ENCODE results near the gene FSTL4. TPM values are rescaled to one million over a fixed set of nuclear protein-coding genes. Genes with fewer than 3 reads are reported as not detected.

The FSTL4 gene
- total RNA-seq, 2 donors from 2014 or later = 0.32 to 0.89 TPM

- no peak for DNase-seq
- TF ChIP-seq CTCF (IDR thresholded peaks at IDR 0.05) = no peak
- Histone ChIP-seq H3K9me3 (no peaks in the 10 kb centered on the region), H3K36me3 (no peaks in the 10 kb centered on the region), H3K27ac (no peak overlapping the region), H3K9ac (ENCODE audit: low read depth in 2 of 2, low read length in 2 of 2) (no peak overlapping the region), H3K4me1 (no peaks in the 10 kb centered on the region), H3K4me3 (no peak overlapping the region), H3K27me3 (no peaks in the 10 kb centered on the region)
- intact Hi-C loops (cut with DNase I) = no loop called here
These were observed 209.6 kb downstream of the FSTL4 start for GRCh38 chr5:133402775-133403174.

DNA sequence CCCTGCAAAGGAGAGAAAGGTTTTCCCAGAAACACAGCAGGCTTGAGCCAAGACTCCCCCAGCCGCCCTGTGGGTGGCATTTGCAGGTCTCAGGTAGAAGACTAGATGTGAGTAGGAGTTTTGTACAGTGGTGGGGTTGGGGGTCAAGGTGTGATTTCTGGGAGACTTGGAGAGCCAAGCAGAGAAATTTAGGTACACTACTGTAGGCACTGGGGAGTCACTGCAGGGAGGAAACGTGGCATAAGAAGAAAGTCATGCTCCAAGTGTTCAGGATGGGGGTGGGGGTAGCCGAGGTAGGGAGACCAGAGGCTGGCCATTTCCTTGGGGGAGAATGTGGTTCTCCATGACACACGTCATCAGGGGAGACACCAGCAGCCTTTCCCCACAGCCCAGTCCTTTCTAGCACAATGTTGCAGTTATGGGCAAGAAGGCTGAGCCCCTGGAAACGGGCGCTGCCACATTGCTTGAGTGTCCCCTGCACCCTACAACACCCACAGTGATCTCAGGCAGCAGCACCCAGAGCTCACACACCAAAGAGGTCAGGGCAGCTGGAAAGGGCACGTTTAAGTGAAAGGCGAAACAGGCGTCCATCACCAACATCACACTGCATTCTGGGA lies 210.5 kb downstream of the FSTL4 start:
- no peak for TF ChIP-seq CTCF (IDR thresholded peaks at IDR 0.05)
- Histone ChIP-seq H3K9me3 (no peaks in the 10 kb centered on the region), H3K4me1 (no peaks in the 10 kb centered on the region), H3K4me3 (no peak overlapping the region), H3K9ac (ENCODE audit: low read depth in 2 of 2, low read length in 2 of 2) (no peak overlapping the region), H3K27me3 (no peaks in the 10 kb centered on the region), H3K36me3 (no peaks in the 10 kb centered on the region), H3K27ac (no peak overlapping the region)
- no peak for DNase-seq
- intact Hi-C loops (cut with DNase I) = no loop called here

DNA sequence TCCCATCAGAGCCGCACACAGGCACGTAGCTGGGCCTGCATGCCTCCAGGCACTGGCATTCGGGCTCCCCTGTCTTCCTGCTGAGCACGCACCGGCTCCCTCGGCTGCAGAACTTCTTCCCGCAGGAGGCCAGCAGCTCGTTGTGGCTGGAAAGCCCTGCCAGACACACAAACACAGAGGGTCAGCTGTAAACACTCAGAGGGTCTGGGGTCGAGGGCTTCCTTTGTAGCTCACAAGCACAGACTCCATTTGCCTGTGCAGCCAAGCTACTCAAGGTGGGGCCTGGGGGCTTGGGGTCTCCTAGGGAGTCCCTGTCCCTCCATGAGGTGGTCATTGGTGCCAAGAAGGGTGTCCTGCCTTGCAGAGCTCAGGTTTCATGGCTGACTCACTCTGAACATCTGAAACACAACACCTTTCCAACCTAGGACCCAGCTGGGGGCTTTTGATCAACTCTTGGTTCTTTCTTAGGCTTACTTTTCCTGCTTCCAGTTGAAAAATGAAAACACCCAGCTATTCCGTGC lies 211.4 kb downstream of the FSTL4 start:
- Histone ChIP-seq H3K9ac (ENCODE audit: low read depth in 2 of 2, low read length in 2 of 2) (no peak overlapping the region), H3K4me3 (no peak overlapping the region), H3K27me3 (no peaks in the 10 kb centered on the region), H3K27ac (no peak overlapping the region), H3K4me1 (no peaks in the 10 kb centered on the region), H3K36me3 (no peaks in the 10 kb centered on the region), H3K9me3 (no peaks in the 10 kb centered on the region)
- TF ChIP-seq CTCF (IDR thresholded peaks at IDR 0.05) = no peak
- DNase-seq = no peak
- intact Hi-C loops (cut with DNase I) = no loop called here

DNA sequence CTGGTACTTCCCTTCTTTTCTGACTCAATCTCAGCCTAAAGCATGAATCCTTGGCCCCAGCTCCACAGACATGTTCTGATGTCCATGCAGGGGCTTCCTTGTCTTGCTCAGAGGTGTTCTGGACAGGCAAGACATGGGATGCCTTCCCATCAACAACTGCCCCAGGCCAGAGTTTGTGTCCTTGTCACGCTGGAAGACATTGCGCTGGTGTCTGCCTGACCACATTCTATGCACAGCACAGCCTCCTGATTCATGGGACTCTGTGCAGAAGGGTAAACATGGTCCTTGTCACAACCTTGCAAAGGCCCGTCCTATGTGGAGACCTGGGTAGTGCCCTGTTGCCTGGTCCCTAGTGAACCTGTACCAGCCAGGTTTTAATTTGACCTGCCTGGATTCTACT lies 212.2 kb downstream of the FSTL4 start:
- intact Hi-C loops (cut with DNase I) = no loop called here
- no peaks in the 10 kb centered on the region for H3K9me3 ChIP-seq
- no peak overlapping the region for H3K27ac ChIP-seq
- no peaks in the 10 kb centered on the region for H3K4me1 ChIP-seq
- H3K4me3 ChIP-seq = no peak overlapping the region
- TF ChIP-seq CTCF (IDR thresholded peaks at IDR 0.05) = no peak
- no peaks in the 10 kb centered on the region for H3K27me3 ChIP-seq
- DNase-seq = no peak
- no peaks in the 10 kb centered on the region for H3K36me3 ChIP-seq
- no peak overlapping the region for H3K9ac ChIP-seq (ENCODE audit: low read depth in 2 of 2, low read length in 2 of 2)

DNA sequence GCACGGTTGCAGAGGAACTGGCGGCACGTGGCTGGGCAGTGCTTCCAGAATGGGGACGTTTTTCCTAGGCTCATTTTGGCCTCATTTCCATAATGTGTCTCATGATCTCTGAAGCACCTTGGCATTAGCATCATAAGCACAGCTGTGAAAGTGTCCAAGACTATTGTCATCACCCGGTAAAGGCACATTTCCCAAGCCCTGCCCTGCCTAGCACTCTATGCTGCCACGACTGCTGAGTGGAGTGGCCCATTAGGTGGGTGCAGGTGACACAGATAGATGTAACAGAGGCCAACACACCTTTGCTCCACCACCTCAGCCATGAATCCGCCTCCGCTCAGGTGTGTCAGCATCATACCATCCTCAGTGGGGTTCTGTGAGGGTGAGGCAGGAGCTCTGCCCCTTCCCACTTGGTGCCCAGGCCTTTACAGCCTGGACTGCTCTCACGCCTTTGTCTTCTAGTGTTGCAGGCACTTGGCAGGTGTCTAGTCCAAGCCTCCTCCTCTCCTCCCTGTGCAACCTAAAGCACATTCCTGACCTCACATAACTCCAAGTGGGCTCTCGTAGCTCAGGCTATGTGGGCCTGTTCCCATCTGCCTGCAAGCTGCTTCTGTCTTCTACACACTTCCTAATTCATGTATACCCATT lies 213.0 kb downstream of the FSTL4 start:
- no peak for TF ChIP-seq CTCF (IDR thresholded peaks at IDR 0.05)
- H3K4me1 ChIP-seq = no peaks in the 10 kb centered on the region
- H3K27me3 ChIP-seq = no peaks in the 10 kb centered on the region
- H3K36me3 ChIP-seq = no peaks in the 10 kb centered on the region
- no peak overlapping the region for H3K9ac ChIP-seq (ENCODE audit: low read depth in 2 of 2, low read length in 2 of 2)
- intact Hi-C loops (cut with DNase I) = no loop called here
- no peak overlapping the region for H3K27ac ChIP-seq
- DNase-seq = no peak
- H3K4me3 ChIP-seq = no peak overlapping the region
- H3K9me3 ChIP-seq = no peaks in the 10 kb centered on the region

Data from colonic mucosa (tissue), 4 donors.